Vagina (tissue), 2 donors: ENCODE results near the gene GPX1. TPM values are rescaled to one million over a fixed set of nuclear protein-coding genes. Genes with fewer than 3 reads are reported as not detected.
"Not testable (repeated sequence)": the region's sequence is repeated elsewhere in the genome, so short reads cannot be mapped to it uniquely, and the experiment has no call there.

Experiments used
- DNase-seq, 2 donors: peaks; one replicate each; pipeline ENCODE4 v3.0.0-alpha.2; 2017; ENCODE audit errors: extremely low spot score in 2 of 2
- H3K27ac ChIP-seq: fragments of 200-600 bp; sonication (generic); one replicate; pipeline ENCODE4 v1.5.1; 2019
- H3K27me3 ChIP-seq: fragments of 200-600 bp; sonication (generic); one replicate; pipeline ENCODE4 v1.5.1; 2019
- H3K36me3 ChIP-seq, 2 donors: fragments of 200-600 bp; sonication (generic); one replicate each; pipeline ENCODE4 v1.5.1; 2017 to 2019
- H3K4me1 ChIP-seq: fragments of 200-600 bp; sonication (generic); one replicate; pipeline ENCODE4 v1.5.1; 2019
- H3K4me3 ChIP-seq, 2 donors: fragments of 200-600 bp; sonication (generic); 1 replicate in 1 of 2; 2 replicates in 1 of 2; pipeline ENCODE4 v1.5.1; 2016 to 2019
- H3K9me3 ChIP-seq: fragments of 200-600 bp; sonication (generic); one replicate; pipeline ENCODE4 v1.5.1; 2019
- CTCF ChIP-seq, 3 experiments: fragments of 450-650 bp in 2 of 3; fragments of 200-600 bp in 1 of 3; sonication (generic) in 1 of 3; IDR thresholded peaks; one replicate each; pipeline ENCODE4 v1.5.1; 2017 to 2019; ENCODE audit warnings: antibody characterized with exemption in 3 of 3, mild to moderate bottlenecking in 2 of 3, moderate library complexity in 2 of 3
- POLR2A ChIP-seq, 2 donors: fragments of 450-650 bp; IDR thresholded peaks; one replicate each; pipeline ENCODE4 v1.6.1; 2017; ENCODE audit warnings: antibody characterized with exemption in 2 of 2, mild to moderate bottlenecking in 2 of 2, moderate library complexity in 2 of 2
- POLR2AphosphoS5 ChIP-seq, 2 donors: sonication (generic); formaldehyde crosslinking; IDR thresholded peaks; one replicate each; pipeline ENCODE4 v1.9.0; 2017; ENCODE audit warnings: antibody characterized with exemption in 2 of 2, mild to moderate bottlenecking in 2 of 2, low read depth in 1 of 2; ENCODE audit not compliant: insufficient read depth in 1 of 2
- intact Hi-C: fragments of 100-400 bp; cut with DNase I; formaldehyde crosslinking; loops from one replicate; pipeline ENCODE4 v1.15.1; 2023
- total RNA-seq: library from RNA; depleted of rRNA; stranded (reverse); fragments of >200 nt; gene quantifications from one replicate; pipeline ENCODE4 v1.2.3, GENCODE V29; 2016

GPX1 gene
- total RNA-seq, 1 donor from 2014 or later = 326 TPM

- no peak overlapping the region for H3K4me3 ChIP-seq
- H3K4me1 ChIP-seq = peaks cover 56% of the 10 kb centered on the region
- no peak for DNase-seq
- no peak overlapping the region for H3K27ac ChIP-seq
- intact Hi-C loops = no loop called here
- H3K27me3 ChIP-seq = no peaks in the 10 kb centered on the region
- H3K9me3 ChIP-seq = no peaks in the 10 kb centered on the region
- TF ChIP-seq CTCF (IDR thresholded peaks at IDR 0.05) (no peak), POLR2A (IDR thresholded peaks at IDR 0.05) (no peak), POLR2AphosphoS5 (IDR thresholded peaks at IDR 0.05; ENCODE audit: insufficient read depth in 1 of 2, low read depth in 1 of 2) (no peak)
- peaks cover 0 to 9% of the 10 kb centered on the region in 2 donors for H3K36me3 ChIP-seq
Measured at GRCh38 chr3:49399461-49399860, 41.3 kb upstream of the GPX1 start.

- Histone ChIP-seq H3K9me3 (no peaks in the 10 kb centered on the region), H3K27me3 (no peaks in the 10 kb centered on the region), H3K4me3 (no peak overlapping the region), H3K27ac (no peak overlapping the region), H3K36me3 (no peaks in the 10 kb centered on the region), H3K4me1 (peaks cover 62% of the 10 kb centered on the region)
- intact Hi-C loops = no loop called here
- no peak for DNase-seq
- TF ChIP-seq POLR2A (IDR thresholded peaks at IDR 0.05) = no peak
- TF ChIP-seq CTCF (IDR thresholded peaks at IDR 0.05) = no peak
- TF ChIP-seq POLR2AphosphoS5 (IDR thresholded peaks at IDR 0.05; ENCODE audit: insufficient read depth in 1 of 2, low read depth in 1 of 2) = peak in 1 of 2 donors; percentile 61
Measured at GRCh38 chr3:49397470-49397869, 39.3 kb upstream of the GPX1 start.

GRCh38 chr3:49391310-49391709 lies 33.2 kb upstream of the GPX1 start:
- H3K36me3 ChIP-seq, intact Hi-C loops, H3K9me3 ChIP-seq, DNase-seq, H3K27me3 ChIP-seq, H3K27ac ChIP-seq, H3K4me3 ChIP-seq: not testable (repeated sequence)
- peaks cover 69% of the 10 kb centered on the region for H3K4me1 ChIP-seq

GRCh38 chr3:49389297-49389696 lies 31.1 kb upstream of the GPX1 start:
- TF ChIP-seq POLR2AphosphoS5 (IDR thresholded peaks at IDR 0.05; ENCODE audit: insufficient read depth in 1 of 2, low read depth in 1 of 2) (no peak), POLR2A (IDR thresholded peaks at IDR 0.05) (no peak), CTCF (IDR thresholded peaks at IDR 0.05) (no peak)
- no peak for DNase-seq
- Histone ChIP-seq H3K4me1 (peaks cover 74% of the 10 kb centered on the region), H3K4me3 (no peak overlapping the region), H3K27ac (no peak overlapping the region), H3K36me3 (no peaks in the 10 kb centered on the region), H3K9me3 (no peaks in the 10 kb centered on the region), H3K27me3 (no peaks in the 10 kb centered on the region)
- intact Hi-C loops = no loop called here

- Histone ChIP-seq H3K4me3 (no peak overlapping the region), H3K27me3 (no peaks in the 10 kb centered on the region), H3K4me1 (peaks cover 78% of the 10 kb centered on the region), H3K9me3 (no peaks in the 10 kb centered on the region), H3K27ac (no peak overlapping the region), H3K36me3 (no peaks in the 10 kb centered on the region)
- TF ChIP-seq POLR2AphosphoS5 (IDR thresholded peaks at IDR 0.05; ENCODE audit: insufficient read depth in 1 of 2, low read depth in 1 of 2) = no peak
- no peak for DNase-seq
- intact Hi-C loops = no loop called here
Measured at GRCh38 chr3:49388289-49388820, 30.2 kb upstream of the GPX1 start.

- TF ChIP-seq POLR2AphosphoS5 (IDR thresholded peaks at IDR 0.05; ENCODE audit: insufficient read depth in 1 of 2, low read depth in 1 of 2) (no peak), POLR2A (IDR thresholded peaks at IDR 0.05) (no peak), CTCF (IDR thresholded peaks at IDR 0.05) (no peak)
- intact Hi-C loops = no loop called here
Measured at GRCh38 chr3:49387721-49388120, 29.6 kb upstream of the GPX1 start.

More at GRCh38 chr3:49387721-49388120, 29.6 kb upstream of the GPX1 start:
- no peaks in the 10 kb centered on the region for H3K27me3 ChIP-seq
- no peak overlapping the region for H3K4me3 ChIP-seq
- H3K9me3 ChIP-seq = no peaks in the 10 kb centered on the region
- no peaks in the 10 kb centered on the region for H3K36me3 ChIP-seq
- H3K4me1 ChIP-seq = peaks cover 84% of the 10 kb centered on the region
- DNase-seq = no peak
- no peak overlapping the region for H3K27ac ChIP-seq
